GM19328 (cell line): ENCODE measurements around the gene LARP4.
"Not testable (repeated sequence)": the region's sequence is repeated elsewhere in the genome, so short reads cannot be mapped to it uniquely, and the experiment has no call there.

ENCODE experiments used
- ATAC-seq: cut with Tn5 transposase; IDR thresholded peaks from one replicate; pipeline ENCODE4 v1.9.1; 2021; ENCODE audit warnings: mild to moderate bottlenecking, moderate library complexity; ENCODE audit not compliant: unreplicated experiment

The LARP4 gene

DNA sequence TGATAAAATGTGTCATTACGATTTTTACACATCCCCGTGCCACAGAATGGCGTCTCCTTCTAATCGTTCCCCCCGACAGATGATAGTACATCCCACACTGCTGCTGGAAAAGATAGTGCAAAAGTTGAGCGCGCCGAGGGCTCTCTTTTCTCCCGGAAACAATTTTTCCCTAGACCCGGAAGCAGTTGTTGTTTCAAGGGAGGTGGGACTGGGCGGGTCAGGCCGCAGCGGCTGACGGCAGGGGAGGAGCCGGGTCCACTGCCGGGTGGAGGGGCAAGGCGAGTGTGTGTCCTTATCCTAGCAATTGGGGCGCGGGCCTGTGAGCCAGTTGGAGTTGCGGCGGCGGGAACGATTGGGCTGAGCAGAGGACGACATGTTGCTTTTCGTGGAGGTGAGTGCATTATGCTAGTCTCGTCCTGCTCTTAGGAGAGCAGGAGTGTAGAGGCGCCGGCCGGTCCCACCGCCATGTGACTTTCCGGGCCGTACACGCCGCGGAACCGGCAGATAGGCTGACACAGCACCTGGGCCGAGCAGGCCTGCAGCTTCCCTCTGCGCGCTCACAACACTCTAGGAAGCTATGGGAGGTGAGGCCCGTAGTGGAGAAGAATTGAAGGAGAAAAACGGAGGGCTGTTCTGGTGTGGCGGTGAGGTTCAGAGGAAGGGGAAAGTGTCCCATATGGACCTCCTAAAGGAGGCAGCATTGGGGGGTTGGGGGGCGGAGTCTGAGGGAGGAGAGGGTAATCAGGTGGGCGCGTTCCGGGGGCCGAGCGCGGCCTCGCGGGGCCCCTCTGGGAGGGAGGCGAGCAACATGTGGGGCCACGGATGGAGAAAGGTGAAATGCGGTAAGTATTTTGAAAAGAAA, at the start of gene LARP4:
TSS of gene LARP4 (plus strand) at position 248 of the 862 bp plus-strand sequence. CDS start at position 374, 126 bp downstream.
- peak; percentile 83 for ATAC-seq

DNA sequence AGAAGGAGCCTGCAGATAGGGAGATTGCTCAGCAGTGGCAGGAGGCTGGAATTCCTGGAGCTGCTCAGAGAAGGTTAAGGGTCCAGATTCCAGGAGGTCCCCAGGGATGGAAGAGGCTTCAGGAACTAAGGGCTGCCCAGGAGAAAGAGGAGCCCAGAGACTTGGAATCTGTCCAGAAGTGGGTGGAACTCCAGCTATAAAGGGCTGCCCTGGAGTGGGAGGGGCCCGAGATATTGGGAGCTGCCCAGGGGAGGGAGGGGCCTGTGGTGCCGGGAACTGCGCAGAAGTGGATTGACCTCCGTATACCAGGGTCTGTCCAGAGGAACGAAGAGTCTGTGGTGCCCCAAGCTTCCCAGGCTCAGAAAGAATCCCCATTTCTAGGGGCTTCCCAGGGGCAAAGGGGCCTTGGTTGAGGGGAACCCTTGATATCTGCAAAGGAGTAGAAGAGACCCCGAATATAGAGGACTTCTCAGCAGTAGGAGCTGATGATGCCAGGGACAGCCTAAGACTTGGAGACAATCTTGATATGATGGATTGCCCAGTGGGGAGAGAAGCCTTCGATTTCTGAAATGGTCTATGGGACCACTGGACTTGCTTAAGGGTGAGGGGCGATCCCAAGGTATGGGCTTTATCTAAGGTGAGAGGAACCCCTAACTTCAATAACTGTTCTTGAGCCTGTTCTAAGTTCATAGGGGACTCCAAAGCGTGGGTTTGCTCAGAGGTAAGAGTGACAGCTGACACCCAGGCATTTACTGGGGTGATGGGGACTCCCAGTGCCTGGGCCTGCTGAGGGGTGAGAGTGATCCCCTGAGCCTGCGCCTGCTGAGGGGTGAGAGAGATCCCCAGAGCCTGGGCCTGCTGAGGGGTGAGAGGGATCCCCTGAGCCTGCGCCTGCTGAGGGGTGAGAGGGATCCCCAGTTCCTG, 49.3 kb upstream of the LARP4 start:
- no peak for ATAC-seq

DNA sequence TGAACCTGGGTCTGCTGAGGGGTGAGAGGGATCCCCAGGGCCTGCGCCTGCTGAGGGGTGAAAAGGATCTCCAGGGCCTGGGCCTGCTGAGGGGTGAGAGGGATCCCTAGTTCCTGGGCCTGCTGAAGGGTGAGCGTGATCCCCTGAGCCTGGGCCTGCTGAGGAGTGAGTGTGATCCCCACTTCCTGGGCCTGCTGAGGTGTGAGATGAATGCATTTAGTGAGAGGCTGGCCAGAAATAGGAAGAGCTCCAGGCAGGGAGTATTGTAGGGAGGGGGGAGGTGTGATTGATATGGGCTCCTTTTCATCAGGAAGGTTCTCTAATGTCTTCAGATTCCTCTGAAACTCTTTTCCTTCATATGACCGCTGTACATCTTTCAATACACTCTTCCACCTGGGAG, 47.3 kb upstream of the LARP4 start:
- no peak for ATAC-seq

DNA sequence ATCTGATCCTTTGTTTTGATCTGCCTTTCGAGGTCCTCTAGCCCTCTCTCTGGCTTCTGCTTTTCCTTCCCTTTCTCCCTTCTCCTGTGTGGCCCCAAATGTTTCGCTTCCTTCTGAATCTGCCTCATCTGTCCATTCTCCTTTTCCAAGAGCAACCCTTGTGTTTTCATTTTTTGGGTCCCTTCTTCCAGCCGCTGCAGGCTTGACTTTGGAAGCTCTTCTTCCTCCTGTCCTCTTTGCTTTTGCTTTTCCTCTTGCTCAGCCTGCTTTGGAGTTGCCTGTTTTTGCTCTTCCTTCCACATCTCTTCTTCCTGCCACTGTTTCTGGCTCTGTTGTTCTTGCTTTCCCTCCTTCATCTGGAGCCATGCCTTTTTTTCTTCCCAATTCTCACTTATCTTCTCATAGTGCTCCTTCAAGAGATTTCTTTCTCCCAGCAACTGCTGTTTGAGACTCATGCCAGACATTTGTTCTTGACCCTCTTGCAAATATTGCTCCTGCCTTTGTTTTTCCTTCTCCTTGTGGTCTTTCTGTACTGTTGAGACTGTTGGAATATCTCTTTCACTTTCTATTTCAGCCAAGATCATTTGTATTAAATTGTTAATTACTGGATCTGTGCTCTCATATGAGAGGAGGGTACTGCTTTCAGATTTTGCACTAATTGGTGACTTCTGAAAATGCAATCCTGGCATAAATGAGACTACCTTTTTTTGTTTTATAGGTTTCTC, 46.7 kb upstream of the LARP4 start:
- ATAC-seq = no peak

DNA sequence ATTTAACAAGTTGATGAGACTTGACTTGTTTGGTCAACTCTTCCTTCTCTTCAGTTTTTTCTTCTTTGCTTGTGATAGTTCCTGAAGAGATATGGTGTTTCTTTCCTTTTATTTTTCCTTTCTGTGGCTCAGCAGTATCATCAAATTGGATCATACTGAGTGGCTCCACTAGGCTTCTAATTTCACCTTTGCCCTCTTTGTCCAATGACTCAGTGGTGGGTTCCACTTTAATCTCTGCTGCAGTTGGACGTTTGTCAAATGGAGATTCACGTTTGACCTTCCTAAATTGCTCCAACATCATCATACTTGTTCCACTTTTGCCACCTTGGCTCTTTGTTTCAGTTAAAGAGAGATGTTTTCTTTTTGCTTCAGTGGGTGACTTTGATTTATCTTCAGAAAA, 45.8 kb upstream of the LARP4 start:
- ATAC-seq = no peak

DNA sequence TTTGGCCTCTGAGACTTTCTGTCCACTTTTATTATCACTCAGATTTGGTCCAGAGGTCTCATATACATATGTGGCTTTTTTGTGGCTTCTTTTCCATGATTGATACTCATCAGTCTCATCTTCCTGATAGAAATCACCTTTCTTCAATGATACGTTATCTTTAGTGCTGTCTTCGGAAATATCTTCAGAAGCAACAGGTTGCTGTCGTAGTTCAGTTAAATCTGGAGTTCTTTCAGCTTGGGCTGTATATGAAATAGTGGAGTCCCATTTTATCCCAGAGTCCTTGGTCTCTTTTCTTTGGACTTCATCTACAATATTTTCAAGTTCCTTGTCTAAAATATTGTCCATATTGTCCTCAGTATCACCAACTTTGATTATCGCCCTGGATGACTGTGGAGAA, 45.3 kb upstream of the LARP4 start:
- ATAC-seq = no peak

DNA sequence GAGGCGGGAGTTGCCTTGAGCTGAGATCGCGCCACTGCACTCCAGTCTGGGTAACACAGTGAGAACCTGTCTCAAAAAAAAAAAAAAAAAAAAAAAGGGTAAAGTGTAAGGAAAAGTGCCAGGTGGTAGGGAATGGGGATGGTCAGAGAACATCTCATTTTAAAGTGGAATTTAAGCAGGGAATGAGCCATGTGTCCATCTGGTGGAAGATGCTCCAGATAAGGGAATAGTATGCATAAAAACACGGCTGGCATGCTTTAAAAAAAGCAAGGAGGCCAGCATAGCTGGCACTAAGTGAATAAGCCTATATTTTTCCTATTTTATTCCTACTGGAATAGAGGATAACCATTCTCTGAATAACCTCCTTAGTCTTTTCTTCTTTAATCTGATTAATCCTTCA, 38.0 kb upstream of the LARP4 start:
- no peak for ATAC-seq

DNA sequence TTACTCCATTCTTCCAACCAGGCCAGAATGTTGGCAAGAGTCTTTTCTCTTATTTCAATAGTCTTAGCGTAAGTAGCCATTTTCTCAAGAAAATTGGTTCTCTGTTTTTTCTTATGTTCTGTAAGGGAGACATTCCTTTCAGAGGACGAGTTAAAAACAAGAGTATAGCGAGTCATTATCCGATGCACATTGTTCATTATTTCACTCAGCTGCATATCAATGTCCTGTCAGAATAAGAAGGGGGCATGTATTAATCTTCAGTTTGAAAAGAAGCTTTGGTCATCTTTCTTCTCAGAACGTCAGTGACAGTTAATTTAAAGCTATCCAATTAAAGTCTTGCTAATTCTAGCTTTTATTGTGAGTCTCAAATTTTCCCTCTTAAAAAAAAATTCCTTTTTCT, 37.5 kb upstream of the LARP4 start:
- no peak for ATAC-seq

DNA sequence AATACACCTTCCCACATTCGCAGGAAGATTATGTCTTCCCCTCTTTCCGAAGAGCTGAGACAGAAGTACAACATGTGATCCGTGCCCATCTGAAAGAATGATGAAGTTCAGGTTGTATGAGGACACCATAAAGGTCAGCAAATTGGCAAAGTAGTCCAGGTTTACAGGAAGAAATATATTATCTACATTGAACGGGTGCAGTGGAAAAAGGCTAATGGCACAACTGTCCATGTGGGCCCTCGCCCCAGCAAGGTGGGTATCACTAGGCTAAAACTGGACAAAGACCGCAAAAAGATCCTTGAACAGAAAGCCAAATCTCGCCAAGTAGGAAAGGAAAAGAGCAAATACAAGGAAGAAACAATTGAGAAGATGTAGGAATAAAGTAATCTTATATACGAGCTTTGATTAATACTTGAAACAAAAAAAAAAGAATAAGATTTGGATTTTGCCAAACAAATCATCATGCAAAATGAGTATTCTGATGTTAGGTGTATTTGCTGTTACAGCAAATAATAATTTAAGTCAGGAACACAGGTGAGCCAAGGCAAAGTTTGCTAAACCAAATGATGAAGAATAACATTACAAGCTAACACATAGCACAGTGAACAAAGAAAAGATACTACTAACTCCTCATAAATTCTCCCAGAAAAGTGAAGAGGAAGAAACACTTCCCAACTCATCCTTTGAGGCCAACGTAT, 34.8 kb upstream of the LARP4 start:
- no peak for ATAC-seq

DNA sequence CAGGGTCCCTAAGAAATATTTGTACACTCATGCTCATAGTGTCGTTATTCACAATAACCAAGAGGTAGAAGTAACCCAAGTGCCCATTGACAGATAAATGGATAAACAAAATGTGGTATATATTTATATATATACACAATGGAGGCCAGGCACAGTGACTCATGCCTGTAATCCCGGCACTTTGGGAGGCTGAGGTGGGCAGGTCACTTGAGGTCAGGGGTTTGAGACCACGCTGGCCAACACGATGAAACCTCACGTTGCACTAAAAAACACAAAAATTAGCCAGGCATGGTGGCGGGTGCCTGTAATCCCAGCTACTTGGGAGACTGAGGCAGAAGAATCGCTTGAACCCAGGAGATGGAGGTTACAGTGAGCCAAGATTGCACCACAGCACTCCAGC, 30.0 kb upstream of the LARP4 start:
- not testable (repeated sequence) for ATAC-seq

DNA sequence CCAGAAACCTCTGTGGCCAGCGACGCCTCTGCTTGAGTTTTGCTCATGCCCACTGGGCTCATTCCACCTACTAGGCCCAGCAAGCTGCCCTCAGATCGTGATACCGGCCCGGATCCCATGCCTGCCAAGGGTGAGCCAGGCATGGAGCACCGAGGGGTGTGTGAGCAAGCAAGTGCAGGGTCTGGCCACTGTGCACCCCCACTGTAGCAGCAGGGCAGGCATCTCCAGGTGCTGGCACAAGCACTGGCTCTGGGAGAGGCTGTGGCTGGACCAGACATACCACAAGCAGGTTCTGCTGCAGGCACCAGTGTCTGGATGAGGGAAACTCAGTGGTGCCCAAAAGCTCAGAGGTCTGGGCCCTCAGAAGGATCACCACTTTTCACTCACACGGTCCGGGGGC, 24.9 kb upstream of the LARP4 start:
- ATAC-seq = no peak

DNA sequence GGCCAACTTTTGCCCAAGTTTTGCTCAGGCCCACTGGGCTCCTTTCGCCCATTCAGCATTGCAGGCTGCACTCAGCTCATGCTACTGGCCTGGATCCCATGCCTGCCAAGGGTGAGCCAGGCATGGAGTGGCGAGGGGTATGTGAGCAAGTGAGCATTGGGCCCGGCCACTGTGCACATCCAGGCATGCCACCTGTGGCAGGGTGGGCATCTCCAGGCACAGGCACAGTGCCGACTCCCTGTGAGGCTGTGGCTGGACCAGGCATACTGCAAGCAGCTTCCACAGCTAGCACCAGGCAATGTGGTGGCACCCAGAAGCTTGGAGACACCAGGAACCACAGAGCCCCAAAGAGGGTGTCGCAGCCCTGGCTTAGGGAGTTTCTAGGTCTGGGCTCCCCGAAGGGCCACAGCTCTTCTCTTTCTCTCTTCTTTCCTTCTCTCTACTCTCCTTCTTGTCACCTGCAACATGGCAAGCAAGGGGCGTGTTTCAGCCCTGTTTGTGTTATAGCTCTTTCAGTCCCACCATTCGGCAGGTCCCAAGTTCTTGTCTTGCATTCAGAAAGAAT, 19.8 kb upstream of the LARP4 start:
- ATAC-seq = no peak

DNA sequence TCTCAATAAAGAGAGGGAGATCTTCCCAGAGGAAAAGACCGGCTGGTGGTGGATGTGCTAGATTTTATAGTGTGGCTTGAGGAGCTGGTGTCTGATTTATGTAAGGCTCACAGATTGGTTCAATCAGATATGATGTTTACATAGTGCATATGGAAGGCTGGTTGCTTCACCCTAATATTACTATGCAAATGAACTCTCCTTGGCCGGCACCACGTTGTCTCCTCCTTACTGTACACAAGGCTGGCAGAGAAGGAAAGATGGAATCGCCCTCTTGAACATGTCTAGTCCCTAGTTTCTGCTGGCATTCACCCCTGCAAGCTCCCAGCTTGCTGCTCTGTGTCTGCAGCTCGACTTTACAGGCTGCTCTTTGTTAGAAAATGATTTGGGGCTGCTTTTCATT, 13.2 kb upstream of the LARP4 start:
- no peak for ATAC-seq

DNA sequence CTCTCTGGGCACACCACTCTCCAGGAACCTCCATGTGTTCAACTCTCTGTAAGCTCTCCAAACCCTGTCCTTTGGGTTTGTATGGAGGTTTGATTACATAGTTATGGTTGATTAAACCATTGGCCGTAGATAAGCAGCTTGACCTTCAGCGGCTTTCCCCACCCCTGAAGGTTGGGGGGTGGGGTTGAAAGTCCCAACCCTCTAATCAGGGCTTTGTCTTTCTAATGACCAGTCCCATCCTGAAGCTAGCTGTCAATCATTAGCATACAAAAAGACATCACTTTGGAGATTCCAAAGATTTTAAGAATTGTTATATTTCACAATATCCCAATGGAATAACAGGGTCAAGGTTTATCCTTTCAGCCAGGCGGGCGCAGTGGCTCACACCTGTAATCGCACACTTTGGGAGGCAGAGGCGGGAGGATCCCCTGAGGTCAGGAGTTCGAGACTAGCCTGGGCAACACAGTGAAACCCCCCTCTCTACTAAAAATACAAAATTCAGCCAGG, 12.7 kb upstream of the LARP4 start:
- ATAC-seq = no peak

DNA sequence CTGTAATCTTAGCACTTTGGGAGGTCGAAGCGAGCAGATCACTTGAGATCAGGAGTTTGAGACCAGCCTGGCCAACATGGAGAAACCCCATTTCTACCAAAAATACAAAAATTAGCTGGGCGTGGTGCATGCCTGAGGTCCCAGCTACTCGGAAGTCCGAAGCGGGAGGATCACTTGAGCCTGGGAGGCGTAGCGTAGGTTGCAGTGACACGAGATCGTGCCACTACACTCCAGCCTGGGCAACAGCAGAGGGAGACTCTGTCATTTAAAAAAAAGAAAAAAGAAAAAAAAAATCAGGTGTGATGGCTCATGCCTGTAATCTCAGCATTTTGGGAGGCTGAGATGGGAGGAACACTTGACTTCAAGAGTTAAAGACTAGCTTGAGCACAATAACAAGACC, 11.9 kb upstream of the LARP4 start:
- not testable (repeated sequence) for ATAC-seq

DNA sequence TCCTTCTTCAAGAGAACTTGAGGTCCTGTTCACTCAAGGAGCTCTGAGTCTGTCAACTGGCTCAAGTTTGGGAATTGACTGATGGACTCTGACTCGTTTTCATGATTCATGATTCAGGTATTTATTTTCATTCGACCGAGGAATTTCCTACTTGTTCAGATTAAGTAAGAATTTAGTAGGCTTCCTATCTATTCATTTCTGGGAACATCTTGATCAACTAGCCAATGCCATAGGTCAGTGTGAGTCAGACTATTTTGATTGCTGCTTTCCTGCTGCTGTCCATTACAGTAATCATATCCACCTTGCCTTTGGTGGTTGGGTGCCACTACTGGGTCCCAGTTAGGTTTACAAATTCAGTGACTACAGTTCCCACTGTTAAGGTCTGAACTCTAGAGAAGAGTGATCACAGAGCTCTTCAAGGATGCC, 10.4 kb upstream of the LARP4 start:
- ATAC-seq = no peak

DNA sequence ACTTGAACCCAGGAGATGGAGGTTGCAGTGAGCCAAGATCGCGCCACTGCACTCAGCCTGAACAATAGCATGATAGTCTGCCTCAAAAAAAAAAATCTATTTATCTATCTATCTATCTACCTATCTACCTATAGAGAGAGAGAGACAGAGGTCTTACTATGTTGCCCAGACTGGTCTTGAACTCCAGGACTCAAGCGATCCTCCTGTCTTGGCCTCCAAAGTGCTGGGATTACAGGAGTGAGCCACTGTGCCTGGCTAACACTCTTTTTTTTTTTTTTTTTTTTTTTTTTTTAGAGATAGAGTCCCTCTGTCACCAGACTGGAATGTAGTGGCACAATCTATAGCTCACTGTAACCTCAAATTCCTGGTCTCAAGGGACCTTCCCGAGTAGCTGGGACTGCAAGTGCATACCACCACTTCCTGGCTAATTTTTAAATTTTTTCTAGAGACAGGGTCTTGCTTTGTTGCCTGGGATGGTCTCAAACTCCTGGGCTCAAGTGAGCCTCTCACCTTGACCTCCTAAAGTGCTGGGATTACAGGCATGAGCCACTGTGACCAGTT, 6.1 kb upstream of the LARP4 start:
- ATAC-seq = no peak

DNA sequence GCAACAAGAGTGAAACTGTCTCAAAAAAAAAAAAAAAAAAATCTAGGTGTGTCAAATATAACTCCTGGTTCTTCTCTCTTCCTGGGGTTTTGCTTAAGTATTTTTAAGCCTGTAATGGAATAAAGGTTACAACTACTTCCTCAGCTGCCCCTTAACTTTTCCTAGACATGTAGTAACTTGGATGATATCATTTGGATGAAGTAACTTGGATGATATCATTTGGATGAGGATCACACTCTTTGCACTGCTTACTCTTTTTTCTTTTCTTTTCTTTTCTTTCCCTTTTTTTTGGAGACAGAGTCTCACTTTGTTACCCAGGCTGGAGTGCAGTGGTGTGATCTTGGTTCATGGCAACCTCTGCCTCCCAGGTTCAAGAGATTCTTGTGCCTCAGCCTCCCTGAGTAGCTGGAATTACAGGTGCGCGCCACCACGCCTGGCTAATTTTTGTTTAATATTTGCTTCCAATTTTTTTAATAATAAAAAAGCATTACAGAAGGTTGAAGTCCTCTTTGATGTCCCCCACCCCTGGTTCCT, 3.5 kb upstream of the LARP4 start:
- ATAC-seq = no peak

DNA sequence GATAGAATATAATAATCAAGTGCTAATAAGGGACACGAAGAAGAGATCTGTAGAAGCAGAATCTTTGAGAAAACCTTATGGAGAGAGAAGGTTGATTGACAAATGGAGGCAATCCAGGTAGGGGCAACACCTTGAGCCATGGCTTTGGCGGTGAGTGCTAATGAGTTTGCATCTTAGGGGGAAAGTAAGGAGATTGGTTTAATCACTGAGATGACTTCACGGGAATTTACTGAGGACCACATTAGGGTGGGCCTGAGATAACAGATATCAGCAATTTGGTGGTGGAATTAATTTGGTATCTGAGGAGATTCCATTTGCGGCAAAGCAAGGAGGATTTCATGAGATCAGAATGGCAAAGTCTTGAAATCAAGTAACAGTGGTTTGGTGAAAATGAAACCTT, 1.8 kb upstream of the LARP4 start:
- no peak for ATAC-seq
